H9 (cell line): ENCODE data around the gene KCNJ14. TPM values are rescaled to one million over a fixed set of nuclear protein-coding genes. Genes with fewer than 3 reads are reported as not detected.

ENCODE experiments used
- DNase-seq: peaks from one replicate; pipeline ENCODE4 v3.0.0-alpha.2; 2017
- H2AFZ ChIP-seq: one replicate; pipeline ENCODE4 v1.6.1; 2013; ENCODE audit warnings: mild to moderate bottlenecking, low read length, control low read depth, moderate library complexity
- H2AK5ac ChIP-seq: 2 replicates; pipeline ENCODE4 v1.6.1; 2013; ENCODE audit warnings: low read length, control low read depth, mixed read lengths; ENCODE audit not compliant: insufficient read length
- H2BK120ac ChIP-seq: one replicate; pipeline ENCODE4 v1.6.1; 2013; ENCODE audit warnings: low read depth, mild to moderate bottlenecking, low read length, control low read depth, inconsistent platforms; ENCODE audit not compliant: poor library complexity, severe bottlenecking
- H2BK12ac ChIP-seq: 2 replicates; pipeline ENCODE4 v1.6.1; 2013; ENCODE audit warnings: low read length, control low read depth, mixed read lengths, low read depth; ENCODE audit not compliant: insufficient read length
- H2BK15ac ChIP-seq: 2 replicates; pipeline ENCODE4 v1.6.1; 2013; ENCODE audit warnings: low read depth, low read length, control low read depth
- H2BK20ac ChIP-seq: one replicate; pipeline ENCODE4 v1.6.1; 2013; ENCODE audit warnings: low read depth, mild to moderate bottlenecking, low read length, control low read depth, inconsistent platforms; ENCODE audit not compliant: poor library complexity, severe bottlenecking
- H2BK5ac ChIP-seq: 2 replicates; pipeline ENCODE4 v1.6.1; 2013; ENCODE audit warnings: low read length, control low read depth, mixed read lengths; ENCODE audit not compliant: insufficient read length
- H3K14ac ChIP-seq: 2 replicates; pipeline ENCODE4 v1.6.1; 2013; ENCODE audit warnings: low read length, control low read depth; ENCODE audit not compliant: insufficient read depth
- H3K18ac ChIP-seq: 2 replicates; pipeline ENCODE4 v1.6.1; 2013; ENCODE audit warnings: low read depth, mild to moderate bottlenecking, mixed read lengths, low read length, control low read depth; ENCODE audit not compliant: insufficient read length
- H3K23ac ChIP-seq: 2 replicates; pipeline ENCODE4 v1.6.1; 2013; ENCODE audit warnings: low read length, control low read depth, mixed read lengths, low read depth; ENCODE audit not compliant: insufficient read length
- H3K23me2 ChIP-seq: 2 replicates; pipeline ENCODE4 v1.6.1; 2013; ENCODE audit warnings: low read depth, mild to moderate bottlenecking, mixed read lengths, low read length, control low read depth; ENCODE audit not compliant: insufficient read length, poor library complexity, severe bottlenecking
- H3K27ac ChIP-seq: 2 replicates; pipeline ENCODE4 v1.5.1; 2013; ENCODE audit warnings: low read length, control low read depth, mixed read lengths, low read depth; ENCODE audit not compliant: insufficient read length
- H3K27me3 ChIP-seq: 2 replicates; pipeline ENCODE4 v1.6.1; 2013; ENCODE audit warnings: low read length, control low read depth, inconsistent platforms; ENCODE audit not compliant: insufficient read depth
- H3K4ac ChIP-seq: 2 replicates; pipeline ENCODE4 v1.6.1; 2013; ENCODE audit warnings: low read depth, mild to moderate bottlenecking, control low read depth, inconsistent platforms, low read length, moderate library complexity
- H3K4me1 ChIP-seq: 2 replicates; pipeline ENCODE4 v1.6.1; 2013; ENCODE audit warnings: low read length, control low read depth, inconsistent platforms; ENCODE audit not compliant: insufficient read depth
- H3K4me2 ChIP-seq: 2 replicates; pipeline ENCODE4 v1.6.1; 2013; ENCODE audit warnings: low read length, control low read depth, mixed read lengths; ENCODE audit not compliant: insufficient read length, insufficient read depth
- H3K56ac ChIP-seq: 2 replicates; pipeline ENCODE4 v1.6.1; 2013; ENCODE audit warnings: low read depth, mild to moderate bottlenecking, mixed read lengths, low read length, control low read depth; ENCODE audit not compliant: insufficient read length
- H3K79me1 ChIP-seq: 2 replicates; pipeline ENCODE4 v1.6.1; 2013; ENCODE audit warnings: low read depth, mild to moderate bottlenecking, moderate library complexity, low read length, control low read depth, inconsistent platforms; ENCODE audit not compliant: insufficient read depth, poor library complexity, severe bottlenecking
- H3K79me2 ChIP-seq: 2 replicates; pipeline ENCODE4 v1.6.1; 2013; ENCODE audit warnings: low read length, control low read depth, inconsistent platforms; ENCODE audit not compliant: insufficient read depth
- H3K9ac ChIP-seq: 2 replicates; pipeline ENCODE4 v1.6.1; 2013; ENCODE audit warnings: low read length, control low read depth, mixed read lengths; ENCODE audit not compliant: insufficient read length; ENCODE audit errors: extremely low read depth
- H3K9me3 ChIP-seq: one replicate; pipeline ENCODE4 v1.6.1; 2013; ENCODE audit warnings: low read depth, low read length, inconsistent platforms; ENCODE audit not compliant: control insufficient read depth
- H3T11ph ChIP-seq: one replicate; pipeline ENCODE4 v1.6.1; 2013; ENCODE audit warnings: mild to moderate bottlenecking, low read length, control low read depth, inconsistent platforms
- H4K20me1 ChIP-seq: one replicate; pipeline ENCODE4 v1.6.1; 2013; ENCODE audit not compliant: control insufficient read depth, insufficient read length, insufficient read depth
- H4K5ac ChIP-seq: 2 replicates; pipeline ENCODE4 v1.6.1; 2013; ENCODE audit warnings: low read depth, mild to moderate bottlenecking, mixed read lengths, low read length, control low read depth; ENCODE audit not compliant: insufficient read length
- H4K8ac ChIP-seq: replicated peaks from 2 replicates; pipeline ENCODE4 v1.6.1; 2013; ENCODE audit warnings: low read length, control low read depth, mixed read lengths, low read depth; ENCODE audit not compliant: insufficient read length
- H4K91ac ChIP-seq: 2 replicates; pipeline ENCODE4 v1.6.1; 2013; ENCODE audit warnings: low read depth, mild to moderate bottlenecking, moderate library complexity, mixed read lengths, low read length, control low read depth; ENCODE audit not compliant: insufficient read length
- H3K27ac Mint-ChIP-seq, 3 experiments: 2 replicates in 2 of 3; 3 replicates in 1 of 3; pipeline ENCODE4 v1.8.0; 2020 to 2021; ENCODE audit warnings: mixed read lengths in 3 of 3, mild to moderate bottlenecking in 1 of 3, moderate library complexity in 1 of 3
- H3K27me3 Mint-ChIP-seq: 2 replicates; pipeline ENCODE4 v1.8.0; 2021; ENCODE audit warnings: low read depth, mild to moderate bottlenecking, moderate library complexity, mixed read lengths
- H3K36me3 Mint-ChIP-seq, 3 experiments: 2 replicates in 2 of 3; 3 replicates in 1 of 3; pipeline ENCODE4 v1.8.0; 2020 to 2021; ENCODE audit warnings: low read depth in 3 of 3, mixed read lengths in 3 of 3; ENCODE audit not compliant: insufficient read depth in 1 of 3
- H3K4me1 Mint-ChIP-seq, 2 experiments: 2 replicates each; pipeline ENCODE4 v1.8.0; 2020; ENCODE audit warnings: mixed read lengths in 2 of 2
- H3K4me3 Mint-ChIP-seq, 2 experiments: 2 replicates in 1 of 2; 3 replicates in 1 of 2; pipeline ENCODE4 v1.8.0; 2020 to 2021; ENCODE audit warnings: mild to moderate bottlenecking in 2 of 2, mixed read lengths in 2 of 2, moderate library complexity in 1 of 2
- H3K9me3 Mint-ChIP-seq, 2 experiments: 2 replicates in 1 of 2; 3 replicates in 1 of 2; pipeline ENCODE4 v1.8.0; 2020; ENCODE audit warnings: mild to moderate bottlenecking in 2 of 2, mixed read lengths in 2 of 2, moderate library complexity in 1 of 2
- WGBS: extraction: QIAGEN DNeasy Blood & Tissue Kit; methylation state at CpG from one replicate; pipeline ENCODE4 v1.1.7; 2013; ENCODE audit warnings: missing lambda C conversion rate, low lambda C conversion rate, mixed read lengths; ENCODE audit not compliant: insufficient read length; ENCODE audit errors: extremely low coverage; 5-methylcytosine and 5-hydroxymethylcytosine counted together
- total RNA-seq: library from RNA; stranded (reverse); gene quantifications from 2 replicates; pipeline ENCODE4 v1.2.1, GENCODE V29; 2021
- TF ChIP-seq, protein P1 (sequence below): fragments of 200-600 bp; sonication (generic); conservative IDR thresholded peaks from 3 replicates; pipeline ENCODE4 v1.8.0; 2021; ENCODE audit warnings: antibody characterized with exemption, mild to moderate bottlenecking

Gene KCNJ14
- total RNA-seq, 1 experiment from 2014 or later = 1.2 TPM

DNA sequence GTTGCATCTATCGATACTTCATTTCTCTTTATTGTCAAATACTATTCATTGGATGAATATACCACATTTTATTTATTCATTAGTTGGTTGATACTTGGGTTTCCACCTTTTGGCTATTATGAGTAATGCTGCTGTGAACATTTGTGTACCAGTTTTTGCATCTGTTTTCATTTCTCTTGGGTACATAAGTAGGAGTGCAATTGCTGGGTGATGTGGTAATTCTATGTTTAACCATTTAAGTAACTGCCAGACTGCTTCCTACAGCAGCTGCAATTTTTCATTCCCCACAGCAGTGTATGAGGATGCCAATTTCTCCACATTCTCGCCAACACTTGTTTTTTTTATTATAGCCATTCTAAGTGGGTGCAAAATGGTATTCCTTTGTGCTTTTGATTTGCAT lies 2.6 kb downstream of the KCNJ14 start:
- Histone ChIP-seq H3K27ac (no peak overlapping the region), H3K56ac (no peak overlapping the region), H4K91ac (no peak overlapping the region), H2AK5ac (no peak overlapping the region), H2BK15ac (no peak overlapping the region), H2BK120ac (no peak overlapping the region), H3K4me1 (no peaks in the 10 kb centered on the region), H3K18ac (no peak overlapping the region), H2BK5ac (no peak overlapping the region), H3K27me3 (no peaks in the 10 kb centered on the region), H3K4me2 (no peak overlapping the region), H3K9me3 (no peaks in the 10 kb centered on the region), H4K8ac (no peak overlapping the region), H4K20me1 (no peaks in the 10 kb centered on the region), H4K5ac (no peak overlapping the region), H3K14ac (no peak overlapping the region), H2BK12ac (no peak overlapping the region), H3K9ac (no peak overlapping the region), H3T11ph (no peak overlapping the region), H3K4ac (no peak overlapping the region), H2BK20ac (no peak overlapping the region), H3K79me1 (no peaks in the 10 kb centered on the region), H3K79me2 (no peaks in the 10 kb centered on the region), H3K23me2 (no peaks in the 10 kb centered on the region), H2AFZ (no peak overlapping the region), H3K23ac (no peak overlapping the region)
- Mint-ChIP-seq H3K27ac (no peak overlapping the region), H3K4me1 (peaks cover 9% of the 10 kb centered on the region in 2 experiments; a peak in 3 of 4 replicates), H3K36me3 (peaks cover 16 to 59% (median 29%) of the 10 kb centered on the region in 3 experiments; a peak in 6 of 7 replicates), H3K4me3 (no peak overlapping the region), H3K9me3 (no peaks in the 10 kb centered on the region; a peak in 1 of 5 replicates), H3K27me3 (no peaks in the 10 kb centered on the region)
- TF ChIP-seq, protein P1, sequence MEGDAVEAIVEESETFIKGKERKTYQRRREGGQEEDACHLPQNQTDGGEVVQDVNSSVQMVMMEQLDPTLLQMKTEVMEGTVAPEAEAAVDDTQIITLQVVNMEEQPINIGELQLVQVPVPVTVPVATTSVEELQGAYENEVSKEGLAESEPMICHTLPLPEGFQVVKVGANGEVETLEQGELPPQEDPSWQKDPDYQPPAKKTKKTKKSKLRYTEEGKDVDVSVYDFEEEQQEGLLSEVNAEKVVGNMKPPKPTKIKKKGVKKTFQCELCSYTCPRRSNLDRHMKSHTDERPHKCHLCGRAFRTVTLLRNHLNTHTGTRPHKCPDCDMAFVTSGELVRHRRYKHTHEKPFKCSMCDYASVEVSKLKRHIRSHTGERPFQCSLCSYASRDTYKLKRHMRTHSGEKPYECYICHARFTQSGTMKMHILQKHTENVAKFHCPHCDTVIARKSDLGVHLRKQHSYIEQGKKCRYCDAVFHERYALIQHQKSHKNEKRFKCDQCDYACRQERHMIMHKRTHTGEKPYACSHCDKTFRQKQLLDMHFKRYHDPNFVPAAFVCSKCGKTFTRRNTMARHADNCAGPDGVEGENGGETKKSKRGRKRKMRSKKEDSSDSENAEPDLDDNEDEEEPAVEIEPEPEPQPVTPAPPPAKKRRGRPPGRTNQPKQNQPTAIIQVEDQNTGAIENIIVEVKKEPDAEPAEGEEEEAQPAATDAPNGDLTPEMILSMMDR = no peak
- no CpG with 5 or more reads among the region's 2 CpGs for WGBS
- DNase-seq = no peak
